Bone marrow (tissue), 2 donors: ENCODE measurements around the gene TEAD3.
"Not testable (repeated sequence)": the region's sequence is repeated elsewhere in the genome, so short reads cannot be mapped to it uniquely, and the experiment has no call there.

Experiments used
- DNase-seq, 2 donors: peaks; one replicate each; lab custom pipeline; 2025; lab: John Stamatoyannopoulos, UW

The TEAD3 gene

DNA sequence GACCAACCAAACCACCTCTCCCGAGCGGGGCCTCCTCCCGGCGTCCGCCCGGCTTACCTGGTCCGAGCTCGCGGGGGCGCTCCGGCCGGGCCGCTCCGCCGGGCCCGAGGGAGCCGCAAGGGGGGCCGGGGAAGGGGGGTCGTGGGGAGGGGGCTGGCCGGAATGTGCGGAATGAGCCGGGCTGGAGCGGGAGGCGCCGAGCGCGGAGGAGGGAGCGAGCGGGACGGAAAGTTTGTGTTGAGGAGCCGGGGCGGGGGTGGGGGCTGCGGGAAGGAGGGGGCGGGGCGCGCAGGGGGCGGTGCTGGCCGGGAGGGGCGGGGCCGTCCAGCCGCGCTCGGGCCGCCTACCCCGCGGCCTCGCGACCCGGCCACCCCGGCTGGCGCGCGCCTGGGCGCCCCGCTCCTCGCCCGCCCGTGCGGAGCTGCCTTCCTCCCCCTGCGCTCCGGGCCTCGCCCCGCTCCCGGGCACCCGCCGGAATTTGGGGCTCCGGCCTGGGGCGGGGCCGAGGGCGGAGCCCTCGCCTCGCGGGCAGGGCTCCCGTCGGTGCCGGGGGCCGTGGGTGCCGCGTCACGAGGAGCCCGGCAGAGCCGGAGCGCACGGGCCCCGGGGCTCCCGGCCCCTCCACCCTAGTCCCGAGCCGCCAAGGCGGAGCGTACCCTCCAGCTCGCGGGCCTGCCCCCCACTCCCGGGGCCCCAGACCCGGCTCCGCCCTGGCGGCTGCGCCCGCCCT, at the start of gene TEAD3:
TEAD3 (minus strand) TSS at position 239 of the 730 bp plus-strand sequence.
- no peak for DNase-seq

DNA sequence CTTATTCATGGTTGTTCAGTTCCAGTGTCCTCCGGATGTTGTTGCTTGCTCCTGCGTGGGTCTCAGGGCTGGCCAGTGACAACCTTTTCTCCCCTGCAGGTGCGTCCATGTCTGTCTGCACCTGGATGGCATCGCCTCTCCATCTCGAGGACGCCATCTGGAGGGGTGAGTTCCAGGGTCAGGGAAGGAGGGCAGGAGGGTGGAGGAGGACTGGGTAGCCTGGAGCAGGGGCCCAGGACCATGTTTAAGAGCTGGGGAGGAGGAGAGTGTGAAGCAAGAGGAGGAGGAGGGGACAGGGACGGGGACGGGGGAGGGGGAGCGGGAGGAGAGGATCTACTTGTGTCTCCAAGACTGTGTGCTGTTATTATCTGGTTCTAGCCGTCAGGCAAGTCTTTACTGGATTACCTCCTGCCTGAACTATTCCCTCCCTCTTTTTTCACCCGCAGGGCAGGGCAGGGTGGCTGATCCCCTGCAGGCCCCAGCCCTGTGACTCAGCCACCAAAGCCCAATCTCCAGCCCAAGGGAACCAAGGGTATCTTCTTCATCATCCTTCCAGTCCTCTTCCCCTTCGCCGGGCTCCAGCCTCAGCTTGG, 48.0 kb upstream of the TEAD3 start:
- no peak for DNase-seq

DNA sequence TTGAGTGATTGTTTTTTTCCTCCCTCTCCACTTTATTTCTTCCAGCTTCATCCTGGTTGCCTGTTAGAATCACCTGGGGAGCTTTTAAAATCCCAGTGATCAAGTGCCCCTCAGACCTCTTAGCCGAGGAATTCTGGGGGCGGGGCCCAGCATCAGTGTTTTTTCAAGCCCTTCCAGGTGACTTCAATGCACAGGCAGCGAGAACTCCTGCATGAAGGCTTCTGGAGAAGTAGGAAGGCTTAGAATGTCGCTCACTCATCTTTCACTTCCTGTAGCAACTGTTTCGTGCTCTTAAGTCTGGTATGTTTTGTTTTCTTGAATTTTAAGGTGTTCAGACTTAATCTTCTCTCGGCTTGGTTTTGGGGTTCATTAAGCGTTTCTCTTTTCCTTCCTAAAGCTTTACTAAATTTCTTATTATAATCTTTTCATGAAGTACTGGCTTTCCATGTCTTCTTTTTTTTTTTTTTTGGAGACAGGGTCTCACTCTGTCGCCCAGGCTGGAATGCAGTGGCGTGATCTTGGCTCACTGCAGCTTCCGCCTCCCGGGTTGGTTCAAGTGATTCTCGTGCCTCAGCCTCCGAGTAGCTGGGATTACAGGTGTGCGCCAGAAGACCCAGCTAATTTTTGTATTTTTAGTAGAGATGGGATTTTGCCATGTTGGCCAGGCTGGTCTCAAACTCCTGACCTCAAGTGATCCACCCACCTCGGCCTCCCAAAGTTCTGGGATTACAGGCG, 46.7 kb upstream of the TEAD3 start:
- no peak for DNase-seq

DNA sequence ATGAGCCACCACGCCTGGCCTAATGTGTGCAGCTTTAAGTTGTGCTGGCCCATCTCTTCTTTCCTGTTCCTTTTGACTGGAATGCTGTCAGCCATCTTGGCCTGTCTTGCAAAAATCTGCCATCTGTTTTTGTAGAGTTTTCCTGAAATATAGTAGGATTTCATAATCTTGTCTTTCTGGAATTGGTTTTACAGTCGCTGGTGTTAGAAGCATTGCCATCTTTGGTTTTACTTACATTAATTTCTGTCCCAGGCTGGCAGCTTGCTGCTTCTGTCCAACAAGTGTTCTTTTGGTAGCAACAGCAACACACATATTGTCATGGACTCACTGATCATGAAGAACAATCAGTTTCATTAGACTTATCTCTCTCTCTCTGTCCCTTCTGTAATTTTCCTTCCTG, 45.0 kb upstream of the TEAD3 start:
- no peak for DNase-seq

DNA sequence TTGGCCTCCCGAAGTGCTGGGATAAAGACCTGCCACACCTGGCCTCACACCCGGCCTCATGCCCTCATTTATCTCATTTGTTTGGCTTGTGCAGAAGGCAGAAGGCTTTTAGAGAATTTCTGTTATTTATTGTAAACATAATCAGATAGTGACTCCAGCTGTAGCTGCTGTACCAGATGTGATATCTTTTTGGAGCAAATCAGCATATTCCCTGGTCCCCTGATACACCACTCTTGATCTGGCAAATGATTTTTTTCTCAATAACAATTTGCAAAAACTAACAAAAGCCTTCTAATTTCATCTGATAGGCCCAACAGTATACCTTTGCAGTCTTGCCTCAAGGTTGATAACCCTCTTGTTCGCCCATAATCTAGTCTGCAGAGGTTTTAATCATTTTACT, 42.3 kb upstream of the TEAD3 start:
- DNase-seq = no peak

DNA sequence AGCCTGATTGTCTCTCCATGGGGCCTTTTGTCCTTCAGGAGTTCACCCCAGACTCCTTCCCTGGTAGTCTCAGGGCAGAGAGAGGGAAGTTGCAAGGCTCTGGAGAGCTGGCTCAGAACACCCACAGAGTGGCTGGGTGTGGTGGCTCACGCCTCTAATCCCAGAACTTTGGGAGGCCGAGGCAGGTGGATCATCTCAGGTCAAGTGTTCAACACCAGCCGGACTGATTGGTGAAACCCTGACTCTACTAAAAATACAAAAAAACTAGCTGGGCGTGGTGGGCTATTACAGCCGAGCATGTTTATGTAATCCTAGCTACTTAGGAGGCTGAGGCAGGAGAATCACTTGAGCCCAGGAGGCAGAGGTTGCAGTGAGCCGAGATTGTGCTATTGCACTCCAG, 39.0 kb upstream of the TEAD3 start:
- DNase-seq = not testable (repeated sequence)

DNA sequence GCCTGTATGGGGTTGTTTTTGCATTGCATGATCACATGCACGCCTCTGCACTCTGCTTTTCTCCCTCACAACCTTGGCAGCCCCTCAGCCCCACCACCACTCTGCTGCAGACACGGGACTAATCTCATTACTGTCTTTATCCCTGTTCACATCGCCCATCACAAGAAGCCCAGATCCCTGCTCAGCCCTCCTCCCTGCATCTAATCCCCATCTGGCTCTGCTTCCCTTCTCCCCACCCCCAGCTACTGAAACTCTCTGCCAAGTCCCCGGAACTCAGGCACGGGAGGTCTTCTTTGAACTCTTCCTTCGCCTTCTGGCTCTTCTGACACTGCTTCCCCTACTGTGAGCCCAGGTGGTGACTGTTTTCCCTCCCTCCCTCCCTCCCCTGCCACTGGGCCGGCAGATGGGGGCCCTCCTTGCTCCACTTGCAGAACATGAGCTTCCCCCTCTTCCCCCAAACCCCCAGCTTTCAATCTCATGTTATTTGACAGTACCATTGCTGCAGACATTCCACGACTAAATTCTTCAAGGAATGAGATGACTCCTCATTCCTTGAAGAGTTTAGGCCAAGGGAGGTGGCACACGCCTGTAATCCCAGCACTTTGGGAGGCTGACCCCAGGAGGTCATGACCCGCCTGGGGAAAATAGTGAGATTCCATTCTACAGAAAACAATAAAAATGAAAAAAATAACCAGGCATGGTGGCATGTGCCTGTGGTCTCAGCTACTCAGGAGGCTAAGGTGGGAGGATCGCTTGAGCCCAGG, 37.7 kb upstream of the TEAD3 start:
- peak in 1 of 2 donors; percentile 10 for DNase-seq

DNA sequence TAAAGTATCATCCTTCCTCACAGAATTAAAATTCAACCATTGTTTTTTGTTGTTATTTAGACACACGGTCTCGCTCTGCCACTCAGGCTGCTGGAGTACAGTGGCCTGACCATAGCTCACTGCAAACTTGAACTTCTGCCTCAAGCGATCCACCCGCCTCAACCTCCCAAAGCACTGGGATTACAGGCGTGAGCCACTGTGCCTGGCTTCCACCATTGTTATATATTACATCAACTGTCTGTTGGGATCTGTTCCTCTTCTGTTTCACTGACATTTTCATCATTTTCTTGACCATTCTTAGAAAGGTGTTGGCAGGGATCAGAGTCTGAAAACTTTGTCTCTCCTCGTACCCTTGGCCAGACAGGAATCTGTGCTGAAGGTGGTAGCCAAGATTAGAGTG, 37.1 kb upstream of the TEAD3 start:
- DNase-seq = no peak

DNA sequence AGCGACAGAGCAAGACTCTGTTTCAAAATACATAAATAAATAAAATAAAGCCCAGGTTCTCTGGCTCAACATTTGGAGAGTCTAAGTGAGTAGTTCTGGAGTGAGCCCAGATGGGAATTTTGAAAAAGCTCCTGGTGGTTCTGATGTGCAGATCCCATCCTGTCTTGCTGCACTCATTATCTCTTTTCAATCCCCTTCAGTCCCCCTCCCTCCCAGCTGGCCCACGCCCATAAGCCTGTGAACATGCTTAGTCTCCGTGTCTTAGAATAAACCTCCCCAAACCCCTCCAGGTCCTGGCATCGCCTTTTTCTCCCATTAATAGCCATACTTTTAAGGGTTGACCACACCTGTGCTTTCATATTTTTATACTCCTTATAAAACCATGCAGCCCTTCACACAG, 35.2 kb upstream of the TEAD3 start:
- DNase-seq = no peak

DNA sequence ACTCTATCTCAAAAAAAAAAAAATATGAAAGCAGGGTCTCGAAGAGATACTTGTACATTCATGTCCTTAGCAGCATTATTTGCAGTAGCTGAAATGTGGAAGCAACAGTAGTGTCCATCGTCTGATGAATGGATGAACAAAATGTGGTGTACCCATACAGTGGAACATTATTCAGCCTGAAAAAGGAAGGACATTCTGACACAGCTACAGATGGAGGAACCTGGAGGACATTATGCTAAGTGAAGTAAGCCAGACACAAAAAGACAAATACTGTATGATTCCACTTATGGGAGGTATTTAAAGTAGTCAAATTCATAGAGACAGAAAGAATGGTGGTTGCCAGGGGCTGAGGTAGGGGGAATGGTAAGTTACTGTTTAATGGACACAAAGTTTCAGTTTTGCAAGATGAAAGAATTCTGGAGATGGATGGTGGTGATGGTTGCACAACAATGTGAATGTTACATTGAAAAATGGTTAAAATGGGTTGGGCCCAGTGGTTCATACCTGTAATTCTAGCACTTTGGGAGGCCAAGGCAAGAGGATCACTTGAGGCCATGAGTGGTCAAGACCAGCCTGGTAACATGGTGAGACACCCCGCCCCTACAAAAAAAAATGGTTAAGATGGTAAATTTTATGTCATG, 27.6 kb upstream of the TEAD3 start:
- DNase-seq = no peak

DNA sequence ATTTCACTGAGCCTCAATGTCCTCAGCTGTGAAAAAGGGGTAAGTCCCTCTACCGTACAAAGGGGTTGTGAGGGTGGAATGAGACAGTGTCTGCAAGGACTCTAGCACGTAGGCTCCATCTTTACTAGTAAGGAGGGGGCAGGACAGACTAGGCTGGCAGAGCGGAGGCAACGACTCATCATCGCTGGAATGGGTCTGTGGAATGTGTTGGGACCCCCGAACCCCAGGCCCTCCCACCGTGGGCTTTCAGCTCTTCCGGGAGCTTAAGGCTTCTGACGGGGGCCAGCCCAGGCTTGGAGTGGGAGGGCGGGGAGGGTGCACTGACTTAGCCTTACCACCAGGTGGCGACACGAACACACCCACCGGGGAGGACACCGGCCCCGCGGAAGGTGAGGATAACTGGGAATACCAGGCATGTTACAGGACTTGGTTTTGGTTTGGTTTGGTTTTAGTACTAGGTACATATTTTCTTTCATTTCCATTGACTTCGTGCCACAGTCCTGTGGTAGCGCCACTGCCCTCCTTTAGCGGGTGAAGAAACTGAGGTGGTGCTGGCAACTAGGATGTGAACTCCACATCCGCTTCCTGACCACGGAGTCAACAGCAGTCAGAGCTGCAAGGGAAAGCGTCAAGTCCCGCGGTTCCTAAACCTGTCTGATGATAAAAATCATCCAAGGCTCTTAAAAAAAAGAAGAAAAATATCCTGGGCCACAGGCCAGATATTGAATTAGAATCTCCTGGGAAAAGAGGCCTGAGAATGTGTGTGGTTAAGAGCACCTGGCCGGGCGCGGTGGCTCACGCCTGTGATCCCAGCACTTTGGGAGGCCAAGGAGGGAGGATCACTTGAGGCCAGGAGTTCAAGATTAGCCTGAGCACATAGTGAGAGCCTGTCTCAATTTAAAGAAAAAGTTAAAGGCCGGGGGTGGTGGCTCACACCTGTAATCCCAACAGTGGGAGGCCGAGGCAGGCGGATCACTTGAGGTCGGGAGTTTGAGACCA, 26.1 kb upstream of the TEAD3 start:
- DNase-seq = peak; percentile 44 to 59

DNA sequence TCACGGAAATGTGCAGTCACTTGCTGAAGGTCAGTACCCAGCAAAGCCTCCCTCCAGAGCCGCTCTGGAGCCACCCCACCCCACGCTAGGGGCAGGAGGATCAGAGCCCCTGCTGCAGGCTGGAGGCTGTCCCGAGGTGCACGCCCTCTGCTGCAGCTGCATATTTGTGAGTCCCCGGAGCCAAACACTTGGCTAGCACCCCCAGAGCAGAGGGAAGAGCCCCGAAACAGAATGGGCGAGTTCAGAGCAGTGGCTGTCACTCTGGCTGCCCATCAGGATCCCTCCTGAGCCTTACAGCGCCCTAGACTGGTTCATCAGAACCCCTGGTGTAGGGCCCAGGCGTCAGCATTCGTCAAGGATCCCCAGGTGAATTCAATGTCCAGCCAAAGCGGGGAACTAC, 25.3 kb upstream of the TEAD3 start:
- DNase-seq = no peak

DNA sequence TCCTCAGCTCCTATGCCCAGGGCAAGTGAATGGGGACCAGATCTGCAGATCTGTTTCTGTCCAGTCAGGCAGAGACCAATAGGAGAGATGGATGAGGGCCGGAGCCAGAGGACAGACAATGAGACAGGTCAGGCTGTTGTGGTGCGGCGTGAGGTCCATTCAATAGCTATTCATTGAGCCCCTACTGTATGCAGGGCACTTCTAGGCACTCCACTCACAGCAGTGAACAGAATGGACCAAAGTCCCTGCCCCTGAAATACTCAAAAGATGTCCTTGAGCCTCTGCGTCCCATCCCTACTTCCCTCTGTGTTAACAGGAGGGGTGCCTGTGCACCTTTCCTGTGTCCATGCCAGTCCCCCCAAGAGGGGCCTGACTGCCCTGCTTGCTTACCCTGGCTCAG, 24.4 kb upstream of the TEAD3 start:
- DNase-seq = no peak

DNA sequence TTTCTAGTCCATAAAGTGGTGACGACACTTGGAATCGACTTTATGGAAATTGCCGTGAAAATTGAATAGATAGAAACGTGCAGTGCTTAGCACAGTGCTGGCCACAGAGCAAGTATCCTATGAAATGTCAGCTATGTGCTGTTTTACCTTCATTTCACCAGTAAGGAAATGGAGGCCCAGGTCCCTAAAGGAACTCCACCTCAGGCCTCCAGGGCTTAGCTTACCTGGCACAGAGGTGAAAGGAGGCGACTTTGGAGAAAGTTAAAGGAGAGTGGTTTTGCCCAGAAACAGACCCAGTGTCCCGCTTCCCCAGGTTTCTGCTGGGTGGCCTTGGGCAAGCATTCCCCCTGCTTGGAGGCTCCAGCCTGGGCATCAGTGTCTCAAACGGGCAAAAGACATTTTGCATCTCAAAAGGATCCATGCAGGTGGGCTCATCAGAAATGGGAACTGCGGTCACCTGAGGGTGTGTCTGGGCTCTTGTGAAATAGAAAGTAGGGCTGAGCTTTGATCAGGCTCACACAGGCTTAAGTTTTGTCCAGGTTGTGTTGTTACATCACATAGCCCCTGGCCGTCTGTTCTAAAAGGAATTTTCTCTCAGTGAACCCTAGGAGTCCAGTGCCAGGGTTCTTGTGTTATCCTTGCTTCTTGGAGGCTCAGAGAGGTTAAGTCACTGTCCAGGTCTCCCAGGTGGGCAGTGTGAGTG, 22.6 kb upstream of the TEAD3 start:
- no peak for DNase-seq

DNA sequence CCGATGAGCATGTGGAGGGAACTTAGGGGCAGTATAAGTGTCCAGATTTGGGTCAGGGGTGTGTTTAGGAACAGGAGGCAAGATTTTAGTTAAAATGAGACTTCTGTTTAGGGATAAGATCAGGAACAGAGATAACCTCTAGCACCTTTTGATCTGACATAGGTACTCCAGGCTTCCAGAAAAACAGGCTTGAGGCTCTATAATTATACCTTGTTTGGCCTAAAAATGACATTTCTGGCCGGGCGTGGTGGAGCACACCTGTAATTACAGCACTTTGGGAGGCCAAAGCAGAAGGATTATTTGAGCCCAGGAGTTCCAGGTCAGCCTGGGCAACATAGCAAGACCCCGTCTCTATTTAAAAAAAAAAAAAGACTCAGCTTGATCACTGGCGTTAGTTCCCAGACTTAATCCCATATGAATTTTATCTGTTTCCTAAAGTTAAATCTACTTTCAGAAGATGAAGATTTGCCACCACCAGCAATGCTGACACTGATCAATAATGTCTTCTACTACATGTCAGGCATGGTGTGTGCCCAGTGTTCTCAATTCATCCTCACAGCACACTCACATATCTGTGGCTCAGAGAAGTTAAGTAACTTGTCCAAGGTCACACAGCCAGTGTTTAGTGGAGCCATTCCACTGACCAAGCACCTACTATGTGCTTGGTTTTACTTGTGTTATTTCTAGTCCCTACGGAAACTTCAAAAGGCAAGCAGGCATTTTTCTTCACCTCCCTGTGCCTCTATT, 21.9 kb upstream of the TEAD3 start:
- no peak for DNase-seq

DNA sequence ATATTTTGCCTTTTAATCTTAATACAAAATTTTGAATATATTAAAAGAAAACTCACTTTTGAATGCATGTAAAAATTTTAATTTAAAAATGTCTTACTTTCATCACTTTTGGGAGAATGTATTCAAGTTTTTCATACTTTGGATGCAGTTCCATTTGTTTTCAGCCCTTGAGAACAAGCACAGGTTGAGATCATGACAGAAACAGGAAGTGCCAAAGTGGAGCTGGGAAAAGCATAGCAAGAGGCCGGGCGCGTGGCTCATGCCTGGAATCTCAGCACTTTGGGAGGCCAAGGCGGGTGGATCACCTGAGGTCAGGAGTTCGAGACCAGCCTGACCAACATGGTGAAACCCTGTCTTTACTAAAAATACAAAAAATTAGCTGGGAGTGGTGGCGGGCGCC, 21.1 kb upstream of the TEAD3 start:
- DNase-seq = not testable (repeated sequence)

DNA sequence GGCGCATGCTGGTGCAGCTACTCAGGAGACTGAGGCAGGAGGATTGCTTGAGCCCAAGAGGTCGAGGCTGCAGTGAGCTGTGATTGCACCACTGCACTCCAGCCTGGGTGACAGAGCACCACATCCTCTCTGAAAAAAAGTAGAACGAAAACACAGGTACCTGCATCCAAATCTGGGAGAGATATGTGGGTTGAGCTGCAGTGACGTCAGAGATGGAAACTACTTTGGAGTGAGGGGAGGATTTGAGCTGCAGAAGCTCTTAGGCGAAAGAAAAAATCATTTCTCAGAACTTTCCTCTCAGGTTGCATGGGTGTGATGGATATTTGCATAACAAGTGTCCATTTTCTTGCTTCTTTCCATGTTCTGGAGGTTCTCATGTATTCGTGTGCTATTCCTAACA, 19.8 kb upstream of the TEAD3 start:
- no peak for DNase-seq

DNA sequence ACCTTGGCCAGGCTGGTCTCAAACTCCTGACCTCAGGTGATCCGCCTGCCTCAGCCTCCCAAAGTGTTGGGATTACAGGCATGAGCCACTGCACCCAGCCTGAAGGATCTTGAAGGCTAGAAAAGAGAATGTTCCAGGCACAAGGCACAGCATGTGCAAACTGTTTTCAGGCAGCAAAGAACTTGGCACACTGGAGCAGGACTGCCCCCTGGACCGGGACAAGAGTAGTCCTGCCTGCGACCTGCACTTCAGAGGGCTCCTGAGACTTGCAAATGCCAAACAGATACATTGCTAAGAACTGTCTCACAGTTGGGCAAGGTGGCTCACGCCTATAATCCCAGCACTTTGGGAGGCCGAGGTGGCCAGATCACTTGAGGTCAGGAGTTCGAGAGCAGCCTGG, 19.1 kb upstream of the TEAD3 start:
- DNase-seq = not testable (repeated sequence)

DNA sequence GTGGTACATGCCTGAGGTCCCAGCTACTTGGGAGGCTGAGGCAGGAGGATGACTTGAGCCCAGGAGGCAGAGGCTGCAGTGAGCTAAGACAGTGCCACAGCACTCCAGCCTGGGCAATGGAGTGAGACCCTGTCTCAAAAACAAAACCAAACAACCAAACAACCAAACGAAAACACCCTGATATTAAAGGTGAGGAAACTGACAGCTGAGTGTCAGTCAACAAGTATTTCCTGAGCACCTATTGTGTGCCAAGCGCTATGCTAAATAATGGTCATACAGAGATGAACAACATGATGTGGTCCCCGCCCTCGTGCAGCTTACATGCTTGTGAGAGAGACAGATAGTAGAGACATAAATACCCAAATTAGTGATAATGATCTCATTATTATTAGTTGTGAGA, 17.7 kb upstream of the TEAD3 start:
- no peak for DNase-seq
